Measurements from ENCODE around the gene NCOR1. TPM values are rescaled to one million over a fixed set of nuclear protein-coding genes. Genes with fewer than 3 reads are reported as not detected.

NCOR1 gene
- total and polyA plus RNA-seq, 9 of the 15 experiments (the other 6 are each of a cell fraction or from before 2014, with no cell fraction given), result 20.2 to 66.5 (median 50.9) TPM

- in situ Hi-C loops (cut with MboI) (no loop called here), intact Hi-C loops (cut with micrococcal nuclease) (no loop called here)
- Histone ChIP-seq H3K9me3 (replicated peaks; ENCODE audit: control insufficient read depth, insufficient read depth, low read depth, low read length) (no peaks in the 10 kb centered on the region), H3K4me3 (no peak overlapping the region), H3K79me2 (ENCODE audit: control insufficient read depth, insufficient read depth, low read length) (no peaks in the 10 kb centered on the region; the same call in 1 of the 3 replicates), H3K27me3 (ENCODE audit: control insufficient read depth in 2 of 2, insufficient read depth in 2 of 2, low read length in 2 of 2) (no peaks in the 10 kb centered on the region), H3K9me1 (ENCODE audit: control insufficient read depth, insufficient read depth, low read length) (no peaks in the 10 kb centered on the region), H3K4me2 (ENCODE audit: insufficient read depth, low read length) (peak overlapping the region; percentile 29; the same call in 1 of the 2 replicates), H3K9ac (ENCODE audit: insufficient read depth in 1 of 2, low read depth in 2 of 2, low read length in 2 of 2) (no peak overlapping the region), H3K4me1 (replicated peaks in 1 of 2; ENCODE audit: control insufficient read depth in 2 of 2, insufficient read depth in 2 of 2, low read length in 2 of 2) (peaks cover 0 to 8% of the 10 kb centered on the region in 2 experiments; a peak in 3 of 5 replicates), H2AFZ (ENCODE audit: low read depth, low read length) (no peak overlapping the region), H3K27ac (ENCODE audit: extremely low read depth, low read depth, low read length) (peak overlapping the region; percentile 42), H4K20me1 (replicated peaks; ENCODE audit: control insufficient read depth, insufficient read depth, low read length) (no peaks in the 10 kb centered on the region), H3K36me3 (ENCODE audit: control insufficient read depth, insufficient read depth, low read length) (no peaks in the 10 kb centered on the region)
- ATAC-seq, result peak; percentile 86
- peak; percentile 79 for FAIRE-seq
- BruUV-seq (replicated peaks), result no TSS peak
- POLR2A ChIA-PET, result interaction anchor here (0.6 to 1.2 kb wide), 2 partner anchors 10 to 106 kb away, joined by 3 to 5 read pairs; no protein-coding TSS in a partner anchor
- DNase-seq (ENCODE audit: extremely low read depth in 1 of 4, low spot score in 3 of 4), result peak; percentile 48 to 68 (median 60)
- CTCF ChIA-PET (ENCODE audit: low intra/inter-chr PET ratio), result no interaction called here
- 18% methylated on average over 9 of the region's 9 CpGs for WGBS (ENCODE audit: insufficient coverage, low coverage, missing lambda C conversion rate)
- TF ChIP-seq, protein P1, sequence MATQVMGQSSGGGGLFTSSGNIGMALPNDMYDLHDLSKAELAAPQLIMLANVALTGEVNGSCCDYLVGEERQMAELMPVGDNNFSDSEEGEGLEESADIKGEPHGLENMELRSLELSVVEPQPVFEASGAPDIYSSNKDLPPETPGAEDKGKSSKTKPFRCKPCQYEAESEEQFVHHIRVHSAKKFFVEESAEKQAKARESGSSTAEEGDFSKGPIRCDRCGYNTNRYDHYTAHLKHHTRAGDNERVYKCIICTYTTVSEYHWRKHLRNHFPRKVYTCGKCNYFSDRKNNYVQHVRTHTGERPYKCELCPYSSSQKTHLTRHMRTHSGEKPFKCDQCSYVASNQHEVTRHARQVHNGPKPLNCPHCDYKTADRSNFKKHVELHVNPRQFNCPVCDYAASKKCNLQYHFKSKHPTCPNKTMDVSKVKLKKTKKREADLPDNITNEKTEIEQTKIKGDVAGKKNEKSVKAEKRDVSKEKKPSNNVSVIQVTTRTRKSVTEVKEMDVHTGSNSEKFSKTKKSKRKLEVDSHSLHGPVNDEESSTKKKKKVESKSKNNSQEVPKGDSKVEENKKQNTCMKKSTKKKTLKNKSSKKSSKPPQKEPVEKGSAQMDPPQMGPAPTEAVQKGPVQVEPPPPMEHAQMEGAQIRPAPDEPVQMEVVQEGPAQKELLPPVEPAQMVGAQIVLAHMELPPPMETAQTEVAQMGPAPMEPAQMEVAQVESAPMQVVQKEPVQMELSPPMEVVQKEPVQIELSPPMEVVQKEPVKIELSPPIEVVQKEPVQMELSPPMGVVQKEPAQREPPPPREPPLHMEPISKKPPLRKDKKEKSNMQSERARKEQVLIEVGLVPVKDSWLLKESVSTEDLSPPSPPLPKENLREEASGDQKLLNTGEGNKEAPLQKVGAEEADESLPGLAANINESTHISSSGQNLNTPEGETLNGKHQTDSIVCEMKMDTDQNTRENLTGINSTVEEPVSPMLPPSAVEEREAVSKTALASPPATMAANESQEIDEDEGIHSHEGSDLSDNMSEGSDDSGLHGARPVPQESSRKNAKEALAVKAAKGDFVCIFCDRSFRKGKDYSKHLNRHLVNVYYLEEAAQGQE (IDR thresholded peaks at IDR 0.05; ENCODE audit: borderline replicate concordance), result no peak
- TF ChIP-seq, protein P1 (CRISPR knock-in tag; IDR thresholded peaks at IDR 0.05; ENCODE audit: low read depth), result no peak
- TF ChIP-seq TEAD1 (CRISPR knock-in tag; IDR thresholded peaks at IDR 0.05) (0 out of 4 replicates have a peak, but pooled peaks of 1 of the 2 experiments have one; percentile 42), PTTG1 (tag; IDR thresholded peaks at IDR 0.05; ENCODE audit: low read depth) (peak; percentile 71), NFIC (IDR thresholded peaks at IDR 0.05) (no peak), ZNF766 (CRISPR knock-in tag; conservative IDR thresholded peaks at IDR 0.05) (0 out of 2 replicates have a peak, but pooled peaks have one; percentile 34), ARID1B (IDR thresholded peaks at IDR 0.05) (peak; percentile 35; the same call in 1 of the 2 replicates), PBX2 (CRISPR knock-in tag; IDR thresholded peaks at IDR 0.05; ENCODE audit: low read depth) (no peak), PBX2 (tag; conservative IDR thresholded peaks at IDR 0.05; ENCODE audit: low read depth) (peak; percentile 17; the same call in 1 of the 2 replicates), GTF2F1 (IDR thresholded peaks at IDR 0.05; ENCODE audit: low read depth, low read length) (no peak), ZNF644 (tag; IDR thresholded peaks at IDR 0.05; ENCODE audit: low read depth) (peak; percentile 55; the same call in 1 of the 2 replicates)
Observed at GRCh38 chr17:16243801-16244567, 28.6 kb upstream of the NCOR1 start.
